ENCODE results near the gene SPOCK2.

The SPOCK2 gene

DNA sequence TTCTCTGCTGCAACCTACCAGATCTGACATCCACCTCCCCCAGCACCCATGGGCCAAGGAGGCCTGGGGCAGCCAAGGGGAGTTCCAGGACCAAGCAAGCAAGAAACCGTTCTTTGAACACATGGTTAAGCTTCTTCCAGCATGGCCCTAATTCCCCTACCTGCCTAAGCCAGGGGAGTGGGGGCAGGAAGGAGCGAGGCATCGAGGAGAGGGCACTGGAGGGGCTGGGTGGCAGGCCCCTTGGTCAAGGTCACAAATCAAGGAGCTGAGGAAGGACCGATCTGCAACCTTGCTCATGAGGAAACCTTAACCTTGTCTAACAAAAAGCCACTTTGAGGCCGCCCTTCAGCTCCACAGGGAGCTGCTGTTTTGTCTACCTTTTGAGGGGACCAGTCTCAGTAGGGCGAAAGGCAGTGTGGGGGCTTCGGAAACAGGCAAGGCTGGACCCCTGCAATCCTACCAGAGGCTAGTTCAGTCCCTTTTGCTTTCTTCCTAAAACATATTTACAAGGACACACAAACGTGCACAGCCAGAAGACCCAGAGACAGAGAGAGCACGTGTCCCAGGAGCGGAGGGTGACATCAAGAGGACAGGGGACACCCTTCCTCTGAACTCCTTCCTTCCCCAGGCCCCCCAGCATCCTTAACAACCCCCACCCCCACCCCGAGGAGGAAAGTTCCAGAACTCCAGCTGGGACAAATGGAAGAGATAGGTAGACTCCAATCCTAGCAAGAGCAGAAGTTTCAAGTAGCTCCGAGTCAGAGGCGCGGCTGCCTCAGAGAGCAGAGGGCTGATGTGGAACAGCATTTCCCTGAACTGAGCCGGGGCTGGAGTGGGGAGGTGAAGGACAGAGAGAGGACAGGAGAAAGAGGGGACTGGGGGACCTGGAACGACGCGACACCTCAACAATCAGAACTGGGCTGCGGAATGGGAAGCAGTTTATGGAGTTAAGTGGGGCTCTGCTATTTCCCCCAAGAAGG is 28.2 kb downstream of the SPOCK2 start:
- H4K20me1 ChIP-seq (ENCODE audit: low read depth, low read length): no peaks in the 10 kb centered on the region
- no peak overlapping the region for H2AFZ ChIP-seq (ENCODE audit: low read depth, low read length, severe bottlenecking)
- H3K9me3 ChIP-seq (ENCODE audit: insufficient read depth, low read length): no peaks in the 10 kb centered on the region
- TF ChIP-seq, protein P1, sequence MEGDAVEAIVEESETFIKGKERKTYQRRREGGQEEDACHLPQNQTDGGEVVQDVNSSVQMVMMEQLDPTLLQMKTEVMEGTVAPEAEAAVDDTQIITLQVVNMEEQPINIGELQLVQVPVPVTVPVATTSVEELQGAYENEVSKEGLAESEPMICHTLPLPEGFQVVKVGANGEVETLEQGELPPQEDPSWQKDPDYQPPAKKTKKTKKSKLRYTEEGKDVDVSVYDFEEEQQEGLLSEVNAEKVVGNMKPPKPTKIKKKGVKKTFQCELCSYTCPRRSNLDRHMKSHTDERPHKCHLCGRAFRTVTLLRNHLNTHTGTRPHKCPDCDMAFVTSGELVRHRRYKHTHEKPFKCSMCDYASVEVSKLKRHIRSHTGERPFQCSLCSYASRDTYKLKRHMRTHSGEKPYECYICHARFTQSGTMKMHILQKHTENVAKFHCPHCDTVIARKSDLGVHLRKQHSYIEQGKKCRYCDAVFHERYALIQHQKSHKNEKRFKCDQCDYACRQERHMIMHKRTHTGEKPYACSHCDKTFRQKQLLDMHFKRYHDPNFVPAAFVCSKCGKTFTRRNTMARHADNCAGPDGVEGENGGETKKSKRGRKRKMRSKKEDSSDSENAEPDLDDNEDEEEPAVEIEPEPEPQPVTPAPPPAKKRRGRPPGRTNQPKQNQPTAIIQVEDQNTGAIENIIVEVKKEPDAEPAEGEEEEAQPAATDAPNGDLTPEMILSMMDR (IDR thresholded peaks at IDR 0.05; ENCODE audit: insufficient read depth, low read length, poor library complexity, severe bottlenecking): no peak
- no peak for TF ChIP-seq EZH2phosphoT487 (conservative IDR thresholded peaks at IDR 0.05; ENCODE audit: low read length)
- no peaks in the 10 kb centered on the region for H3F3A ChIP-seq (ENCODE audit: insufficient read depth)
- no peaks in the 10 kb centered on the region for H3K36me3 ChIP-seq (ENCODE audit: low read length)
- no peak overlapping the region for H3K27ac ChIP-seq (ENCODE audit: low read depth, low read length)
- no peak overlapping the region for H3K4me3 ChIP-seq (ENCODE audit: insufficient read depth, low read length, poor library complexity, severe bottlenecking)
- H3K4me2 ChIP-seq (ENCODE audit: low read depth, low read length, poor library complexity, severe bottlenecking): no peak overlapping the region
- no peaks in the 10 kb centered on the region for H3K27me3 ChIP-seq (ENCODE audit: low read length)
- H3K9me2 ChIP-seq (replicated peaks; ENCODE audit: insufficient read depth, low read length): no peaks in the 10 kb centered on the region
- no peak overlapping the region for H3K9ac ChIP-seq (ENCODE audit: low read length)
- no peaks in the 10 kb centered on the region for H3K79me2 ChIP-seq (ENCODE audit: insufficient read depth, low read length)

DNA sequence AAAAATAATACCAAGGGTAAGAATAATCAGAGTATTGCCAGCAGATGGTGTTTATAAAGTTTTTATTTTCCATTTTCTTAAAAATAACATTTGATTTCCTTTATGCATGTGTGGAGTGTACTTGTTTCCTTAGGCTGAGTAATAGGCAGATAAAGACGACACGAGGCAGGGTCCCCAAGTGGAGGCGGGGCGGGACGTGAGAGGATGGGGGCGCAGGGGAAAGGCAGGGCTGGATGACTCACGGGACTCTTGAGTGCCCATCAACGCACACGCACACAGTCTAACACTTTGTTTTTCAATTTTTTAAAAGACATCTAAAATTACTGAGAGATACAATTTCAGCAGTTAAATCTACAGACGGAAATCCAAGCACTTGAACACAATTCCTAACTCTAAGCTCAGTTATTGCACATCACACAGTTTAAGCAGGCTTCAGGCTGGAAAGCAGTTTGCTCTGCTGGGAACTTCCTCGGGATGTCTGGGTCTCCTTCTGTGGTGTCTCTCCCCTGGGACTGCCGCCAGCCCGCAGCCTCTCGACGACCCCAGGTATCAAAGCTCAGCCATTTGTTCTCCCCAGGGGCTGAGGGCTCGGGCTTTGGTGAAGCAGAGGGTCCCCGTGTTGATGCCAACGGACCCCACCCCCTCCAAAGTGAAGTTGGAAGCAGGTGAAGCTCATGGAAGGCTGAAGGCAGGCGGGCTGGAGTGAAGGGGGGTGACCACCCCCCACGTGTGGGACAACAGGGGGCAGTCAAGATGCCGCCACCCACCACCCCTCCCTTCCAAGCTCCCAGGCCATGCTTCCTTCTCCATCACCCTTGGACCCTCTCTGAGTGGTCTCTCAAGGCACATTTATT is 29.1 kb downstream of the SPOCK2 start:
- Histone ChIP-seq H2AFZ (ENCODE audit: low read depth, low read length, severe bottlenecking) (no peak overlapping the region), H3K9ac (ENCODE audit: low read length) (no peak overlapping the region), H3F3A (ENCODE audit: insufficient read depth) (no peaks in the 10 kb centered on the region), H3K36me3 (ENCODE audit: low read length) (no peaks in the 10 kb centered on the region), H3K27ac (ENCODE audit: low read depth, low read length) (no peak overlapping the region), H3K79me2 (ENCODE audit: insufficient read depth, low read length) (no peaks in the 10 kb centered on the region), H3K4me3 (ENCODE audit: insufficient read depth, low read length, poor library complexity, severe bottlenecking) (no peak overlapping the region), H3K9me2 (replicated peaks; ENCODE audit: insufficient read depth, low read length) (no peaks in the 10 kb centered on the region), H3K9me3 (ENCODE audit: insufficient read depth, low read length) (no peaks in the 10 kb centered on the region), H4K20me1 (ENCODE audit: low read depth, low read length) (no peaks in the 10 kb centered on the region), H3K4me2 (ENCODE audit: low read depth, low read length, poor library complexity, severe bottlenecking) (no peak overlapping the region), H3K27me3 (ENCODE audit: low read length) (no peaks in the 10 kb centered on the region)
- TF ChIP-seq, protein P1 (IDR thresholded peaks at IDR 0.05; ENCODE audit: insufficient read depth, low read length, poor library complexity, severe bottlenecking): no peak
- no peak for TF ChIP-seq EZH2phosphoT487 (conservative IDR thresholded peaks at IDR 0.05; ENCODE audit: low read length)

DNA sequence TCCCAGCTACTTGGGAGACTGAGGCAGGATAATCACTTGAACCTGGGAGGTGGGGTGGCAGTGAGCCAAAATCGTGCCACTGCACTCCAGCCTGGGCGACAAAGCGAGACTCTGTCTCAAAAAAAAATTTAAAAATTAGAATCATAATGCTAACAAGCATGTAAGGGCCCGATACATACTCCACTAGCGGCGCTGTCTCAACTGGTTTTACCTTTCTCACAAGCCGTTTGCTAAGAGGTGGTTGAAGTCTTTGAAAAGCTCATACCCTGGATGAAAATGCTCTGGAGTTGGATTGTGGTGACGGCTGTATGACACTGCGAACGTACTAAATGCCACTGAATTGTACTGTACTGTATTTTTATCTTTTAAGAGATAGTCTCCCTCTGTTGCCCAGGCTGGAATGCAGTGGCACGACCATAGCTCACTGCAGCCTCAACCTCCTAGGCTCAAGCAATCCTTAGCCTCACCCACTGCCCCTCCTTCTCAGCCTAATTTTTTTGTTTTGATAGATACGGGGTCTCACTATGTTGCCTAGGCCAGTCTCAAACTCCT is 29.9 kb downstream of the SPOCK2 start:
- H3K4me2 ChIP-seq (ENCODE audit: low read depth, low read length, poor library complexity, severe bottlenecking): no peak overlapping the region
- no peaks in the 10 kb centered on the region for H3F3A ChIP-seq (ENCODE audit: insufficient read depth)
- no peak overlapping the region for H2AFZ ChIP-seq (ENCODE audit: low read depth, low read length, severe bottlenecking)
- no peaks in the 10 kb centered on the region for H3K36me3 ChIP-seq (ENCODE audit: low read length)
- H3K9me3 ChIP-seq (ENCODE audit: insufficient read depth, low read length): no peaks in the 10 kb centered on the region
- no peaks in the 10 kb centered on the region for H3K9me2 ChIP-seq (replicated peaks; ENCODE audit: insufficient read depth, low read length)
- no peak overlapping the region for H3K9ac ChIP-seq (ENCODE audit: low read length)
- H3K79me2 ChIP-seq (ENCODE audit: insufficient read depth, low read length): no peaks in the 10 kb centered on the region
- H4K20me1 ChIP-seq (ENCODE audit: low read depth, low read length): no peaks in the 10 kb centered on the region
- no peaks in the 10 kb centered on the region for H3K27me3 ChIP-seq (ENCODE audit: low read length)
- TF ChIP-seq EZH2phosphoT487 (conservative IDR thresholded peaks at IDR 0.05; ENCODE audit: low read length): no peak
- TF ChIP-seq, protein P1 (IDR thresholded peaks at IDR 0.05; ENCODE audit: insufficient read depth, low read length, poor library complexity, severe bottlenecking): no peak
- H3K4me3 ChIP-seq (ENCODE audit: insufficient read depth, low read length, poor library complexity, severe bottlenecking): no peak overlapping the region
- no peak overlapping the region for H3K27ac ChIP-seq (ENCODE audit: low read depth, low read length)
